ENCODE measurements around the gene C9. TPM values are rescaled to one million over a fixed set of nuclear protein-coding genes. Genes with fewer than 3 reads are reported as not detected.

Gene C9
- total RNA-seq = not detected

DNA sequence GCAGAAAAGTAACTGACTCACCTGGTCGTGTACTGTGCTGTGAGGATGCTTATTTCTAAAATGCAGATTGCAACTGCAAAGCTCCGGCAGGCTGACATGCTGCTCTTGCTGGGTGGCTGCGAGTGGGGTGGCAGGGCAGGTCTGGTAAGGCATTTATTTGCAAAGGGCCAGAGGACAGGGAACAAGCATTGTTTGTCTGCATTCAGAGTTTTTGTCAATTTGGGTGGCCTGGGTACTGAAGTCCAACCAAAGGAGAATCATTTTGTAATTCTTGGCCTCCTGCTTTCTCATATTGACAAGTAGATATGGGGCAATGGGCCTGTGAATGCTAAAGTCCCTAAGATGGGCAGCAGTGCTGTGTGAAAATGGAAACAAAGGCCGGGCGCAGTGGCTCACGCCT lies at the start of gene C9:
C9 (minus strand) TSS at position 129 of the 400 bp plus-strand sequence; CDS start at position 98, 31 bp downstream.
- no peaks in the 10 kb centered on the region for H3K4me1 ChIP-seq
- H3K4me3 ChIP-seq = no peak within 1 kb of the TSS
- no peaks in the 10 kb centered on the region for H3K36me3 ChIP-seq
- H3K27ac ChIP-seq = no peak within 1 kb of the TSS
- H3K9me3 ChIP-seq = no peaks in the 10 kb centered on the region
- intact Hi-C loops (cut with DNase I) = no loop called here
- DNase-seq (ENCODE audit: extremely low spot score in 2 of 2) = no peak
- H3K27me3 ChIP-seq = no peaks in the 10 kb centered on the region
- TF ChIP-seq CTCF (IDR thresholded peaks at IDR 0.05) (no peak), POLR2AphosphoS5 (IDR thresholded peaks at IDR 0.05; ENCODE audit: insufficient read depth in 1 of 2, low read depth in 1 of 2) (no peak), POLR2A (IDR thresholded peaks at IDR 0.05) (no peak)

- Histone ChIP-seq H3K4me3 (no peak overlapping the region), H3K36me3 (no peaks in the 10 kb centered on the region), H3K27me3 (no peaks in the 10 kb centered on the region), H3K4me1 (peaks cover 74% of the 10 kb centered on the region), H3K27ac (peak overlapping the region; percentile 0), H3K9me3 (no peaks in the 10 kb centered on the region)
- no peak for TF ChIP-seq POLR2AphosphoS5 (IDR thresholded peaks at IDR 0.05; ENCODE audit: insufficient read depth in 1 of 2, low read depth in 1 of 2)
- TF ChIP-seq POLR2A (IDR thresholded peaks at IDR 0.05) = no peak
- TF ChIP-seq CTCF (IDR thresholded peaks at IDR 0.05) = no peak
- no peak for DNase-seq (ENCODE audit: extremely low spot score in 2 of 2)
- intact Hi-C loops (cut with DNase I) = no loop called here
These were observed 49.5 kb upstream of the C9 start for GRCh38 chr5:39413771-39414170.

DNA sequence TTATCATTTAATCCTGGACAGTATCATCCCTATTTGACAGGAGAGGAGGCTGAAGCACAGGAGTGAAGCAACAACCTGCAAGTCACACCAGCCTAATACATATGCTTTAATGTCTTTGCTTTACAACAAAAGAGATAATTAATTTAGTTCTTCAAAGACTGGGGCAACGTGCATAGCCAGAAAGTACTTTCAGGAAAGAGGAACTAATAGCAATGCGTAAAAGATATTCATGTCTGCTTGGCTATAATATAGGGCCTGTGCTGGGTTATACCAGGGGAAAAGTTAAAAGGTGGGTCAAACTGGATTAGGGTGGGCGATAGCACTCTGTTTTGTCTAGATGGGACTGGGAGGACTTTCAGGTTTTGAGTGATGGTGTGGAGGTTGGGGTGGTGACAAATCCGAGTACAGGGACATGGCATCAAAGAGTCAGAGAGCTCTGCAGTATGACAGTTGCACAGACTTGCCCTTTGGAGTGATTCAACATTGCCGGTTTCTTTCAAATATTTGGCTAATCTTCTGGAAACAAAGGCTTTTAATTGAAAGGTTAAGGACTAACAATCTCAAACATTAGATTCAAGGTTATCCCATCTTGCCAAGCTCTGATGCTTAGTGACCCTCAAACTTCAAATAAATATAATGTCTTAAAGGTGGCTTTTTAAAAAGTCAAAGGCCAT lies 48.6 kb upstream of the C9 start:
- peak overlapping the region; percentile 65 for H3K27ac ChIP-seq
- H3K4me3 ChIP-seq = no peak overlapping the region
- no peaks in the 10 kb centered on the region for H3K36me3 ChIP-seq
- intact Hi-C loops (cut with DNase I) = no loop called here
- H3K9me3 ChIP-seq = no peaks in the 10 kb centered on the region
- peaks cover 73% of the 10 kb centered on the region for H3K4me1 ChIP-seq
- no peaks in the 10 kb centered on the region for H3K27me3 ChIP-seq
- DNase-seq (ENCODE audit: extremely low spot score in 2 of 2) = no peak
- TF ChIP-seq CTCF (IDR thresholded peaks at IDR 0.05) (no peak), POLR2AphosphoS5 (IDR thresholded peaks at IDR 0.05; ENCODE audit: insufficient read depth in 1 of 2, low read depth in 1 of 2) (no peak), POLR2A (IDR thresholded peaks at IDR 0.05) (no peak)

DNA sequence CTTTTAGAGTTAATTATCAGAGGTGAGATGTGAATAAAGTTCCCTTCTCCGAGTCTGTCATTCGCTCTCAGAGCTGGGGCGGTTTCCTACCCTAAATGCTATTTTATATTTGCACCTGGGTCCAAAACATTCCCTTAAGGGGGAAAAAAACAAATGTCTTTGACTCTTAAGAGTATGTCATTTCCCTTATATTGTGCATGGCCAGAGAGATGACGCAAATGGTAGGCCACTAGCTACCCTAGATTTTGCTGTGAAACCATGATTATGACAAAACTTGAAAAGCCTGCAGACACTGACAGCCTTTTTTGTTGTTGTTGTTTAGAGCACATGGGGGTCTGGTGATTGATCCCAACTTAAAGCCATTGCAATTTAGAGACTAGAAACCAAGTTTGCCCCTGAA lies 47.7 kb upstream of the C9 start:
- peaks cover 73% of the 10 kb centered on the region for H3K4me1 ChIP-seq
- intact Hi-C loops (cut with DNase I) = no loop called here
- no peaks in the 10 kb centered on the region for H3K9me3 ChIP-seq
- peak overlapping the region; percentile 65 for H3K27ac ChIP-seq
- no peak overlapping the region for H3K4me3 ChIP-seq
- no peak for TF ChIP-seq POLR2A (IDR thresholded peaks at IDR 0.05)
- TF ChIP-seq POLR2AphosphoS5 (IDR thresholded peaks at IDR 0.05; ENCODE audit: insufficient read depth in 1 of 2, low read depth in 1 of 2) = no peak
- TF ChIP-seq CTCF (IDR thresholded peaks at IDR 0.05) = no peak
- H3K36me3 ChIP-seq = no peaks in the 10 kb centered on the region
- DNase-seq (ENCODE audit: extremely low spot score in 2 of 2) = no peak
- no peaks in the 10 kb centered on the region for H3K27me3 ChIP-seq

- Histone ChIP-seq H3K36me3 (no peaks in the 10 kb centered on the region), H3K27me3 (no peaks in the 10 kb centered on the region), H3K4me3 (no peak overlapping the region), H3K9me3 (no peaks in the 10 kb centered on the region), H3K4me1 (peaks cover 68% of the 10 kb centered on the region), H3K27ac (peak overlapping the region; percentile 65)
- no peak for TF ChIP-seq POLR2A (IDR thresholded peaks at IDR 0.05)
- peak in 1 of 2 donors; percentile 66 for TF ChIP-seq POLR2AphosphoS5 (IDR thresholded peaks at IDR 0.05; ENCODE audit: insufficient read depth in 1 of 2, low read depth in 1 of 2)
- no peak for TF ChIP-seq CTCF (IDR thresholded peaks at IDR 0.05)
- DNase-seq (ENCODE audit: extremely low spot score in 2 of 2) = no peak
- intact Hi-C loops (cut with DNase I) = no loop called here
These were observed 46.8 kb upstream of the C9 start for GRCh38 chr5:39411061-39411460.

Measured in vagina (tissue), 2 donors.